Ovary (tissue), 3 donors: ENCODE results near the gene THSD4.

Experiments
- POLR2A ChIP-seq: fragments of 450-650 bp; IDR thresholded peaks from one replicate; pipeline ENCODE4 v1.6.1; 2017; ENCODE audit warnings: antibody characterized with exemption, mild to moderate bottlenecking, moderate library complexity
- TF ChIP-seq, protein P1 (sequence below), 3 donors: fragments of 450-650 bp in 2 of 3; fragments of 200-600 bp in 1 of 3; IDR thresholded peaks; one replicate each; pipeline versions ENCODE4 v1.5.1 to v1.8.0; 2016 to 2022; ENCODE audit warnings: antibody characterized with exemption in 3 of 3, mild to moderate bottlenecking in 1 of 3
- donor health status: DM: no; HTN: no; CAD: no.

DNA sequence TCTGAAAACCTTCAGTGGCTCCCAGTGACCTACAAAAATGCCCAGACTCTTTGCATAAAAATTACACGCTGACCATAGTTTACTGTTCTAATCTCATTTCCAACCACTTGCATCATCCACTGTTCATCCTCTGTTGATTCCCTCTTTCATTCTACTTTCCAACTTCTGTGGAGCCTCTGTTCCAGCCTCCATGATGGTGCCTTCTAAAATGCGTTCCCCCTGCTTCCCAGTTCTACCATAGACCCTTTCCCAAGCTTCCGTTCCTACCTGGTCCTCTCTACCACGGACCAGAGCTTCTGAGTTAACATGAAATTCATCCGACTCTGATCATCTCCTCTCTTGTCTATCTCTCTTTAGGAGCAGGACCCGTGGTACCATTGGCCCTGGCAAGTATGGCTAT is 127.0 kb downstream of the THSD4 start:
- TF ChIP-seq, protein P1, sequence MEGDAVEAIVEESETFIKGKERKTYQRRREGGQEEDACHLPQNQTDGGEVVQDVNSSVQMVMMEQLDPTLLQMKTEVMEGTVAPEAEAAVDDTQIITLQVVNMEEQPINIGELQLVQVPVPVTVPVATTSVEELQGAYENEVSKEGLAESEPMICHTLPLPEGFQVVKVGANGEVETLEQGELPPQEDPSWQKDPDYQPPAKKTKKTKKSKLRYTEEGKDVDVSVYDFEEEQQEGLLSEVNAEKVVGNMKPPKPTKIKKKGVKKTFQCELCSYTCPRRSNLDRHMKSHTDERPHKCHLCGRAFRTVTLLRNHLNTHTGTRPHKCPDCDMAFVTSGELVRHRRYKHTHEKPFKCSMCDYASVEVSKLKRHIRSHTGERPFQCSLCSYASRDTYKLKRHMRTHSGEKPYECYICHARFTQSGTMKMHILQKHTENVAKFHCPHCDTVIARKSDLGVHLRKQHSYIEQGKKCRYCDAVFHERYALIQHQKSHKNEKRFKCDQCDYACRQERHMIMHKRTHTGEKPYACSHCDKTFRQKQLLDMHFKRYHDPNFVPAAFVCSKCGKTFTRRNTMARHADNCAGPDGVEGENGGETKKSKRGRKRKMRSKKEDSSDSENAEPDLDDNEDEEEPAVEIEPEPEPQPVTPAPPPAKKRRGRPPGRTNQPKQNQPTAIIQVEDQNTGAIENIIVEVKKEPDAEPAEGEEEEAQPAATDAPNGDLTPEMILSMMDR (IDR thresholded peaks at IDR 0.05) = no peak
- TF ChIP-seq POLR2A = no peak
